Upper lobe of left lung (tissue), 6 donors: ENCODE data around the gene IL1RAP. TPM values are rescaled to one million over a fixed set of nuclear protein-coding genes. Genes with fewer than 3 reads are reported as not detected.

Experiments
- ATAC-seq, 2 donors: fragments of 200-7000 bp; cut with Tn5 transposase; one replicate each; pipeline ENCODE4 v1.9.1; 2022; ENCODE audit warnings: mild to moderate bottlenecking in 2 of 2, moderate library complexity in 2 of 2; ENCODE audit not compliant: low FRiP score in 2 of 2
- DNase-seq, 2 donors: peaks; one replicate each; pipeline ENCODE4 v3.0.0-alpha.2; 2019 to 2020
- H3K27ac ChIP-seq, 4 donors: fragments of 200-600 bp; sonication (generic); one replicate each; pipeline ENCODE4 v1.5.1; 2016 to 2019
- H3K27me3 ChIP-seq, 4 donors: fragments of 200-600 bp; sonication (generic); one replicate each; pipeline ENCODE4 v1.5.1; 2017 to 2019
- H3K36me3 ChIP-seq, 4 donors: fragments of 200-600 bp; sonication (generic); one replicate each; pipeline ENCODE4 v1.5.1; 2016 to 2019
- H3K4me1 ChIP-seq, 4 donors: fragments of 200-600 bp; sonication (generic); one replicate each; pipeline ENCODE4 v1.5.1; 2018 to 2019
- H3K4me3 ChIP-seq, 4 donors: fragments of 200-600 bp; sonication (generic); one replicate each; pipeline ENCODE4 v1.5.1; 2017 to 2019; ENCODE audit warnings: mild to moderate bottlenecking in 2 of 4, moderate library complexity in 1 of 4
- H3K9me3 ChIP-seq, 4 donors: fragments of 200-600 bp; sonication (generic); one replicate each; pipeline ENCODE4 v1.5.1; 2018 to 2019
- EP300 ChIP-seq, 4 donors: sonication (generic); formaldehyde crosslinking; IDR thresholded peaks; one replicate each; pipeline ENCODE4 v1.5.1; 2017; ENCODE audit warnings: antibody characterized with exemption in 4 of 4, control low read depth in 2 of 4
- POLR2A ChIP-seq, 4 donors: fragments of 450-650 bp; IDR thresholded peaks; one replicate each; pipeline ENCODE4 v1.5.1; 2016 to 2017; ENCODE audit warnings: antibody characterized with exemption in 4 of 4, mild to moderate bottlenecking in 2 of 4
- POLR2AphosphoS5 ChIP-seq, 2 donors: sonication (generic); formaldehyde crosslinking; IDR thresholded peaks; one replicate each; pipeline ENCODE4 v1.5.1; 2017; ENCODE audit warnings: antibody characterized with exemption in 2 of 2
- WGBS, 2 donors: methylation state at CpG; one replicate each; pipeline ENCODE4 v1.1.5; 2017 to 2018; 5-methylcytosine and 5-hydroxymethylcytosine counted together
- total RNA-seq, 6 donors: library from RNA; depleted of rRNA in 4 of 6; stranded (reverse); fragments of >200 nt in 4 of 6; gene quantifications; one replicate each; pipeline versions ENCODE4 v1.1.0 to v1.2.1, GENCODE V29; 2016 to 2021
- TF ChIP-seq, protein P1 (sequence below), 6 experiments: fragments of 450-650 bp in 4 of 6; fragments of 200-600 bp in 2 of 6; sonication (generic) in 2 of 6; IDR thresholded peaks; one replicate each; pipeline ENCODE4 v1.5.1; 2016 to 2019; ENCODE audit warnings: antibody characterized with exemption in 6 of 6
- donor health status: DM: no; HTN: no; CAD: no; lungs with moderate emphysema.
- donor health status: DM: no; HTN: yes; CAD: no; lungs with severe emphysema.

IL1RAP gene
- total RNA-seq, 6 donors from 2014 or later, result 6.3 to 29.8 (median 22.7) TPM

- H3K9me3 ChIP-seq, result no peaks in the 10 kb centered on the region
- H3K27me3 ChIP-seq, result no peaks in the 10 kb centered on the region
- H3K36me3 ChIP-seq, result no peaks in the 10 kb centered on the region
- ATAC-seq (no peak), DNase-seq (no peak)
- TF ChIP-seq POLR2AphosphoS5 (IDR thresholded peaks at IDR 0.05), result no peak
- H3K4me3 ChIP-seq, result no peak overlapping the region
- peaks cover 0 to 10% (median 2%) of the 10 kb centered on the region in 4 donors for H3K4me1 ChIP-seq
- no peak overlapping the region for H3K27ac ChIP-seq
- 59 to 82% methylated on average over 3 of the region's 3 CpGs for WGBS, 2 donors
Measured at GRCh38 chr3:190505381-190506003, 8.4 kb upstream of the IL1RAP start.

DNA sequence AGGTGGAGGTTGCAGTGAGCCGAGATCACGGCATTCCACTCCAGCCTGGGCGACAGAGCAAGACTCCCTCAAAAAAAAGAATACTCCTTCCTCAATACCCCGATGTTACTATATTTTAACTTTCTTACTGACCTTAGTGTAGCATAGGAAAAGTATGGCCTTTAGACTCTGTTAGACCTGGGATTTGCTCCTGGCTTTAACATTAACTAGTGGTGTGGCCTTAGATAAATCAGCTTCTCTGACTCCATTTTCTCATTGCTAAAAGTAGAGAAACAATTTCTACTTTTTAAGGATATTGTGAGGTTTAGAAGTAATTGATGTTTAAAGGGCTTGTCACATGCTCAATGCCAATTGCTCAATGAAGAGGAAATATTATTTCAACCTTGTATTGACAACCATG, 7.6 kb upstream of the IL1RAP start:
- H3K4me1 ChIP-seq, result peaks cover 0 to 10% (median 2%) of the 10 kb centered on the region in 4 donors
- H3K27me3 ChIP-seq, result no peaks in the 10 kb centered on the region
- DNase-seq, result no peak
- H3K27ac ChIP-seq, result no peak overlapping the region
- H3K36me3 ChIP-seq, result no peaks in the 10 kb centered on the region
- 95 to 99% methylated on average over 4 of the region's 4 CpGs for WGBS, 2 donors
- no peak for ATAC-seq
- H3K4me3 ChIP-seq, result no peak overlapping the region
- H3K9me3 ChIP-seq, result no peaks in the 10 kb centered on the region
- TF ChIP-seq EP300 (IDR thresholded peaks at IDR 0.05), result no peak
- no peak for TF ChIP-seq POLR2A (IDR thresholded peaks at IDR 0.05)
- TF ChIP-seq, protein P1, sequence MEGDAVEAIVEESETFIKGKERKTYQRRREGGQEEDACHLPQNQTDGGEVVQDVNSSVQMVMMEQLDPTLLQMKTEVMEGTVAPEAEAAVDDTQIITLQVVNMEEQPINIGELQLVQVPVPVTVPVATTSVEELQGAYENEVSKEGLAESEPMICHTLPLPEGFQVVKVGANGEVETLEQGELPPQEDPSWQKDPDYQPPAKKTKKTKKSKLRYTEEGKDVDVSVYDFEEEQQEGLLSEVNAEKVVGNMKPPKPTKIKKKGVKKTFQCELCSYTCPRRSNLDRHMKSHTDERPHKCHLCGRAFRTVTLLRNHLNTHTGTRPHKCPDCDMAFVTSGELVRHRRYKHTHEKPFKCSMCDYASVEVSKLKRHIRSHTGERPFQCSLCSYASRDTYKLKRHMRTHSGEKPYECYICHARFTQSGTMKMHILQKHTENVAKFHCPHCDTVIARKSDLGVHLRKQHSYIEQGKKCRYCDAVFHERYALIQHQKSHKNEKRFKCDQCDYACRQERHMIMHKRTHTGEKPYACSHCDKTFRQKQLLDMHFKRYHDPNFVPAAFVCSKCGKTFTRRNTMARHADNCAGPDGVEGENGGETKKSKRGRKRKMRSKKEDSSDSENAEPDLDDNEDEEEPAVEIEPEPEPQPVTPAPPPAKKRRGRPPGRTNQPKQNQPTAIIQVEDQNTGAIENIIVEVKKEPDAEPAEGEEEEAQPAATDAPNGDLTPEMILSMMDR (IDR thresholded peaks at IDR 0.05), result no peak
- no peak for TF ChIP-seq POLR2AphosphoS5 (IDR thresholded peaks at IDR 0.05)

- TF ChIP-seq POLR2AphosphoS5 (IDR thresholded peaks at IDR 0.05), result no peak
- no peak for TF ChIP-seq EP300 (IDR thresholded peaks at IDR 0.05)
- TF ChIP-seq, protein P1 (IDR thresholded peaks at IDR 0.05), result no peak
- TF ChIP-seq POLR2A (IDR thresholded peaks at IDR 0.05), result no peak
- H3K36me3 ChIP-seq, result no peaks in the 10 kb centered on the region
- no peaks in the 10 kb centered on the region for H3K27me3 ChIP-seq
- H3K4me1 ChIP-seq, result peaks cover 5 to 25% (median 9%) of the 10 kb centered on the region in 4 donors
- 92 to 97% methylated on average over 3 of the region's 3 CpGs for WGBS, 2 donors
- H3K27ac ChIP-seq, result peak overlapping the region; percentile 84 to 92 (median 88)
- H3K4me3 ChIP-seq, result no peak overlapping the region
- no peak for DNase-seq
- H3K9me3 ChIP-seq, result no peaks in the 10 kb centered on the region
- no peak for ATAC-seq
Measured at GRCh38 chr3:190512666-190513065, 1.2 kb upstream of the IL1RAP start.

GRCh38 chr3:190514413-190515153, 698 bp downstream of the IL1RAP start:
- H3K4me1 ChIP-seq, result peaks cover 8 to 25% (median 9%) of the 10 kb centered on the region in 4 donors
- WGBS, 2 donors, result 0 to 1% methylated on average over 16 to 27 of the region's 29 CpGs
- no peaks in the 10 kb centered on the region for H3K9me3 ChIP-seq
- ATAC-seq (peak; percentile 71 to 77), DNase-seq (peak; percentile 67 to 76)
- no peaks in the 10 kb centered on the region for H3K27me3 ChIP-seq
- peak overlapping the region; percentile 75 to 89 (median 78) for H3K4me3 ChIP-seq
- H3K36me3 ChIP-seq, result no peaks in the 10 kb centered on the region
- peak overlapping the region; percentile 84 to 92 (median 88) for H3K27ac ChIP-seq
- no peak for TF ChIP-seq EP300 (IDR thresholded peaks at IDR 0.05)
- TF ChIP-seq, protein P1 (IDR thresholded peaks at IDR 0.05), result no peak
- TF ChIP-seq POLR2AphosphoS5 (IDR thresholded peaks at IDR 0.05), result no peak
- TF ChIP-seq POLR2A (IDR thresholded peaks at IDR 0.05), result no peak

DNA sequence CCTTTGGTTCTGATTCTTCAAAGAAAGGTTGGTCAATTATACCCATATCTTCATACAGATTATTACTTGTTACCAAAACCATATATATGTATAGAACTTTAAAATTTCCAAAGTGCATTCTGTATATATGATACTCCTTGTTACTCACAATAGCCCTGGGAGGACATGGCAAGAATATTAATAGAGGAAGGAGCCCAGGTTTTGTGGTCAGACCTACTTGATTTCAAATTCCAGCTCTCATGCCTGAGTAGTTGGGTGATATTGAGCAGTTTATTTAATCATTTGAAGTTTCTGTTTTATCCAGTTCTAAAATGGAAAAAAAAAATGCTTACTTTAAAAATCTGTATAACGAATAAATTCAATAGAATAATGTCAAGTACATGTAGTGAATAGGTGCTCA, 2.5 kb downstream of the IL1RAP start:
- H3K9me3 ChIP-seq, result no peaks in the 10 kb centered on the region
- H3K27ac ChIP-seq, result no peak overlapping the region
- DNase-seq, result no peak
- H3K4me1 ChIP-seq, result peaks cover 8 to 25% (median 9%) of the 10 kb centered on the region in 4 donors
- TF ChIP-seq POLR2AphosphoS5 (IDR thresholded peaks at IDR 0.05), result no peak
- TF ChIP-seq, protein P1 (IDR thresholded peaks at IDR 0.05), result no peak
- TF ChIP-seq EP300 (IDR thresholded peaks at IDR 0.05), result no peak
- no peak for TF ChIP-seq POLR2A (IDR thresholded peaks at IDR 0.05)
- H3K4me3 ChIP-seq, result no peak overlapping the region
- no peaks in the 10 kb centered on the region for H3K27me3 ChIP-seq
- no peak for ATAC-seq
- 88 to 96% methylated on average over 1 of the region's 1 CpG for WGBS, 2 donors
- H3K36me3 ChIP-seq, result no peaks in the 10 kb centered on the region
